Pulmonary artery endothelial cell (primary cell): Measurements from ENCODE around the gene SNED1. TPM values are rescaled to one million over a fixed set of nuclear protein-coding genes. Genes with fewer than 3 reads are reported as not detected.

Experiments
- DNase-seq: peaks from one replicate; pipeline ENCODE4 v3.0.0-alpha.2; 2011; ENCODE audit warnings: low read depth, low spot score
- total RNA-seq: library from RNA; depleted of rRNA; stranded (reverse); fragments of >200 nt; gene quantifications from 2 replicates; pipeline ENCODE4 v1.2.3, GENCODE V29; 2014

Gene SNED1
- total RNA-seq, 1 donor from 2014 or later = 16.6 TPM

- no peak for DNase-seq
Observed at GRCh38 chr2:241003830-241004564, 5.6 kb downstream of the SNED1 start.

GRCh38 chr2:241005569-241005968, 7.2 kb downstream of the SNED1 start:
- DNase-seq = no peak

GRCh38 chr2:241006412-241006811, 8.0 kb downstream of the SNED1 start:
- DNase-seq = no peak

GRCh38 chr2:241007111-241007510, 8.7 kb downstream of the SNED1 start:
- no peak for DNase-seq

GRCh38 chr2:241007880-241008710, 9.7 kb downstream of the SNED1 start:
- DNase-seq = no peak

- DNase-seq = no peak
Observed at GRCh38 chr2:241008711-241009121, 10.3 kb downstream of the SNED1 start.

GRCh38 chr2:241009191-241009590, 10.8 kb downstream of the SNED1 start:
- DNase-seq = no peak

- DNase-seq = peak; percentile 84
Observed at GRCh38 chr2:241009601-241010530, 11.4 kb downstream of the SNED1 start.

GRCh38 chr2:241010531-241011295, 12.3 kb downstream of the SNED1 start:
- no peak for DNase-seq

- DNase-seq = no peak
Observed at GRCh38 chr2:241011296-241011600, 12.8 kb downstream of the SNED1 start.

- no peak for DNase-seq
Observed at GRCh38 chr2:241011751-241012510, 13.5 kb downstream of the SNED1 start.

GRCh38 chr2:241014224-241014623, 15.8 kb downstream of the SNED1 start:
- DNase-seq = no peak

- DNase-seq = no peak
Observed at GRCh38 chr2:241014764-241015163, 16.3 kb downstream of the SNED1 start.

- DNase-seq = no peak
Observed at GRCh38 chr2:241015439-241015838, 17.0 kb downstream of the SNED1 start.

- DNase-seq = no peak
Observed at GRCh38 chr2:241017228-241017940, 19.0 kb downstream of the SNED1 start.

- no peak for DNase-seq
Observed at GRCh38 chr2:241018051-241018891, 19.9 kb downstream of the SNED1 start.

- DNase-seq = no peak
Observed at GRCh38 chr2:241019441-241020139, 21.2 kb downstream of the SNED1 start.

- DNase-seq = no peak
Observed at GRCh38 chr2:241020201-241020600, 21.8 kb downstream of the SNED1 start.
